ENCODE data around the gene AP4M1. TPM values are rescaled to one million over a fixed set of nuclear protein-coding genes. Genes with fewer than 3 reads are reported as not detected.

The AP4M1 gene
- total RNA-seq, 4 donors from 2014 or later: 16.5 to 86.0 (median 54.9) TPM

DNA sequence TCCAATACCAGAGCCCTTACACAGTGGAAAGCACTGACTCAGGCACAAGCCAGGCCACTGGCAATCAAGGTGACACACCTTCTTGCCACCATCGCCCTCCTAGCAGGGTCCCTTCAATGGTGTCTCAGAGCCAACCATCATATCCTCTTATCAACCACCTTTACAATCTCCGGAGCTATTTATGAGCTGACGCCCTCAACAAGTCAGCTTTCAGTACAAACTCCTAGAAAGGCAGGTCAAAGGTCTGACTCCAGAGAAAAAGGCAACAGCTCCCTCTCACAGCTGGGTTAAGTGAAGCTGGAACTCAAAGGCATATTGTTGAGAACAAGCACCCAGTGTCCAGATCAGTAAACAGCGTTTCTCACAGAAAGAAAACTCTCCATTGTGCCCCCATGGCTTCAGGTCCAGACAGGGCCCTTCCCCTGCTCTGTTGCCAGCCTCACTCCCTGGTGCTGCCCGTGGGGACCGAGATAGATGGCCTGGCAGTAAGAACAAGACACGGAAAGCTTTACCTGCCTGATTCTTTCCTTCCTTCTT, 22.4 kb upstream of the AP4M1 start:
- DNase-seq: peak; percentile 78
- Histone ChIP-seq H3K4me3 (peak overlapping the region in 1 of 4 donors; percentile 93), H3K27me3 (no peaks in the 10 kb centered on the region), H3K9me3 (no peaks in the 10 kb centered on the region), H3K27ac (peak overlapping the region; percentile 94 to 97 (median 96)), H3K4me1 (peaks cover 19 to 55% (median 53%) of the 10 kb centered on the region in 4 donors), H3K36me3 (peaks cover 0 to 35% (median 15%) of the 10 kb centered on the region in 4 donors)
- in situ Hi-C loops (cut with MboI; ENCODE audit: low pct_ligation_motif_present in 1 of 4, low pct_unique_long_range_greater_than_20kb in 1 of 4, low sequenced_read_pairs in 3 of 4): loop anchor here in 1 of 4 donors (10.0 kb wide), 1 partner anchor 84 kb away; no protein-coding TSS in a partner anchor
- TF ChIP-seq POLR2AphosphoS5 (IDR thresholded peaks at IDR 0.05): peak; percentile 18 to 81 (median 65)
- TF ChIP-seq, protein P1, sequence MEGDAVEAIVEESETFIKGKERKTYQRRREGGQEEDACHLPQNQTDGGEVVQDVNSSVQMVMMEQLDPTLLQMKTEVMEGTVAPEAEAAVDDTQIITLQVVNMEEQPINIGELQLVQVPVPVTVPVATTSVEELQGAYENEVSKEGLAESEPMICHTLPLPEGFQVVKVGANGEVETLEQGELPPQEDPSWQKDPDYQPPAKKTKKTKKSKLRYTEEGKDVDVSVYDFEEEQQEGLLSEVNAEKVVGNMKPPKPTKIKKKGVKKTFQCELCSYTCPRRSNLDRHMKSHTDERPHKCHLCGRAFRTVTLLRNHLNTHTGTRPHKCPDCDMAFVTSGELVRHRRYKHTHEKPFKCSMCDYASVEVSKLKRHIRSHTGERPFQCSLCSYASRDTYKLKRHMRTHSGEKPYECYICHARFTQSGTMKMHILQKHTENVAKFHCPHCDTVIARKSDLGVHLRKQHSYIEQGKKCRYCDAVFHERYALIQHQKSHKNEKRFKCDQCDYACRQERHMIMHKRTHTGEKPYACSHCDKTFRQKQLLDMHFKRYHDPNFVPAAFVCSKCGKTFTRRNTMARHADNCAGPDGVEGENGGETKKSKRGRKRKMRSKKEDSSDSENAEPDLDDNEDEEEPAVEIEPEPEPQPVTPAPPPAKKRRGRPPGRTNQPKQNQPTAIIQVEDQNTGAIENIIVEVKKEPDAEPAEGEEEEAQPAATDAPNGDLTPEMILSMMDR (IDR thresholded peaks at IDR 0.05): no peak
- peak; percentile 47 for TF ChIP-seq POLR2A (IDR thresholded peaks at IDR 0.05)
- 40 to 50% methylated on average over 4 to 7 of the region's 7 CpGs for WGBS, 2 donors (ENCODE audit: low coverage in 1 of 2)
- intact Hi-C loops (cut with DNase I; ENCODE audit: low total_unique reads): no loop called here

DNA sequence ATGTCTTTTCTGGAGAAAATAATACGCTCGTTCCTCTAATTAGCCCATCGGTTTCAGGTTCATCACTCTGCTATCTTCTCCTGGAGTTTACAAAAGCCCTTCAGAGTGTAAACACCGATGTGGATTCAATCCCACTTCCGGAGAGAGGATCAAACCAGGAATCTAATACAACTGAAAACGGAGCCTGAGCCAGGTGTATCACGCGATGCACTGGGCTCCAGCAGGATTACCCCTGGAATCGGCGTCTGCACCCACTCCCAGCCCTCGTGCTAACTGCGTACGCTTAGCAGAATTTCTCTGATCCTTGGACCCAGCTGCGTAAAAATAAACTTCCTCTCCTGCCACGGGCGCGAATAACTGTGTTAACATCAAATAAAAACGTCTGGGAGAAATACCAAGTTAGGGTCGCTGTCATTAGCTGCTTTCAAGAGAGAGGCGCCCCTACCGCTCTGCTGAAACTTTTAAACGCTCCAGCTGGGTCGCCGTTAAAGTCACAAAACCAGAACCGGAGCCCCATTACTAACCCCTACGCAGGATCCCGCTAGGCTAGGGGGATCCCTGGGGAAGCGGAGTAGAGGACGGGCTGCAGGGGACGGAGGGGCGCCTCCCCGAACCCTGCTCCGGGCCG, 20.4 kb upstream of the AP4M1 start:
- WGBS, 2 donors (ENCODE audit: low coverage in 1 of 2): 1 to 8% methylated on average over 3 to 34 of the region's 34 CpGs
- H3K27ac ChIP-seq: peak overlapping the region; percentile 94 to 97 (median 96)
- H3K27me3 ChIP-seq: no peaks in the 10 kb centered on the region
- intact Hi-C loops (cut with DNase I; ENCODE audit: low total_unique reads) (no loop called here), in situ Hi-C loops (cut with MboI; ENCODE audit: low pct_ligation_motif_present in 1 of 4, low pct_unique_long_range_greater_than_20kb in 1 of 4, low sequenced_read_pairs in 3 of 4) (no loop called here)
- H3K4me1 ChIP-seq: peaks cover 19 to 55% (median 53%) of the 10 kb centered on the region in 4 donors
- H3K9me3 ChIP-seq: no peaks in the 10 kb centered on the region
- TF ChIP-seq, protein P1 (IDR thresholded peaks at IDR 0.05): no peak
- TF ChIP-seq EP300 (IDR thresholded peaks at IDR 0.05; ENCODE audit: low read depth) (no peak), POLR2AphosphoS5 (IDR thresholded peaks at IDR 0.05) (no peak), POLR2A (IDR thresholded peaks at IDR 0.05) (no peak)
- peak overlapping the region; percentile 93 to 99 (median 95) for H3K4me3 ChIP-seq
- peaks cover 0 to 15% (median 5%) of the 10 kb centered on the region in 4 donors for H3K36me3 ChIP-seq
- DNase-seq: no peak

- intact Hi-C loops (cut with DNase I; ENCODE audit: low total_unique reads): no loop called here
- peak; percentile 69 to 91 (median 88) for TF ChIP-seq POLR2AphosphoS5 (IDR thresholded peaks at IDR 0.05)
- TF ChIP-seq POLR2A (IDR thresholded peaks at IDR 0.05): peak; percentile 87
- TF ChIP-seq, protein P1 (IDR thresholded peaks at IDR 0.05): peak; percentile 87 to 98 (median 95)
- TF ChIP-seq EP300 (IDR thresholded peaks at IDR 0.05; ENCODE audit: low read depth): no peak
Observed at GRCh38 chr7:100081535-100082102, 19.8 kb upstream of the AP4M1 start, which contains the start of gene ZNF3. Gene ZNF3, minus strand, starts transcription at chr7:100081723. Its CDS starts 4,366 bp downstream, at chr7:100077357.

GRCh38 chr7:100082978-100083377, 18.5 kb upstream of the AP4M1 start:
- TF ChIP-seq, protein P1 (IDR thresholded peaks at IDR 0.05): no peak
- TF ChIP-seq POLR2AphosphoS5 (IDR thresholded peaks at IDR 0.05) (no peak), EP300 (IDR thresholded peaks at IDR 0.05; ENCODE audit: low read depth) (no peak), POLR2A (IDR thresholded peaks at IDR 0.05) (no peak)
- Histone ChIP-seq H3K4me1 (peaks cover 23 to 47% (median 45%) of the 10 kb centered on the region in 4 donors), H3K27me3 (no peaks in the 10 kb centered on the region), H3K36me3 (no peaks in the 10 kb centered on the region), H3K4me3 (no peak overlapping the region), H3K9me3 (no peaks in the 10 kb centered on the region), H3K27ac (peak overlapping the region; percentile 94 to 97 (median 96))
- in situ Hi-C loops (cut with MboI; ENCODE audit: low pct_ligation_motif_present in 1 of 4, low pct_unique_long_range_greater_than_20kb in 1 of 4, low sequenced_read_pairs in 3 of 4): no loop called here
- 72% methylated on average over 4 of the region's 4 CpGs; no CpG with 5 or more reads in 1 of the 2 donors for WGBS, 2 donors (ENCODE audit: low coverage in 1 of 2)
- intact Hi-C loops (cut with DNase I; ENCODE audit: low total_unique reads): no loop called here
- DNase-seq: no peak

More at GRCh38 chr7:100081535-100082102, 19.8 kb upstream of the AP4M1 start, which contains the start of gene ZNF3:
- in situ Hi-C loops (cut with MboI; ENCODE audit: low pct_ligation_motif_present in 1 of 4, low pct_unique_long_range_greater_than_20kb in 1 of 4, low sequenced_read_pairs in 3 of 4): no loop called here
- Histone ChIP-seq H3K9me3 (no peaks in the 10 kb centered on the region), H3K4me3 (peak within 1 kb of the TSS; percentile 93 to 99 (median 95)), H3K4me1 (peaks cover 19 to 54% (median 53%) of the 10 kb centered on the region in 4 donors), H3K27ac (peak within 1 kb of the TSS; percentile 94 to 97 (median 96)), H3K36me3 (peaks cover 0 to 9% (median 2%) of the 10 kb centered on the region in 4 donors), H3K27me3 (no peaks in the 10 kb centered on the region)
- peak; percentile 98 for DNase-seq
- WGBS, 2 donors (ENCODE audit: low coverage in 1 of 2): 0% methylated on average over 53 of the region's 55 CpGs; no CpG with 5 or more reads in 1 of the 2 donors
